Loucy (cell line): ENCODE data around the gene HLA-DOA.

ENCODE experiments used
- H2AFZ ChIP-seq: fragments of 200-600 bp; sonication (generic); 2 replicates; pipeline ENCODE4 v1.6.0; 2016; ENCODE audit warnings: antibody characterized with exemption, mild to moderate bottlenecking, low read length, moderate library complexity
- H3F3A ChIP-seq: fragments of 200-600 bp; 2 replicates; pipeline ENCODE4 v1.6.0; 2016; ENCODE audit warnings: antibody characterized with exemption, low read depth, mild to moderate bottlenecking
- H3K27me3 ChIP-seq: fragments of 200-600 bp; sonication (generic); 2 replicates; pipeline ENCODE4 v1.6.1; 2014; ENCODE audit warnings: low read length, mild to moderate bottlenecking; ENCODE audit not compliant: insufficient read depth, poor library complexity, severe bottlenecking
- H3K36me3 ChIP-seq: fragments of 200-600 bp; sonication (generic); 2 replicates; pipeline ENCODE4 v1.6.1; 2016; ENCODE audit warnings: low read length; ENCODE audit not compliant: insufficient read depth
- H3K4me1 ChIP-seq: fragments of 200-600 bp; sonication (generic); 2 replicates; pipeline ENCODE4 v1.5.1; 2014; ENCODE audit warnings: low read length, mild to moderate bottlenecking; ENCODE audit not compliant: insufficient read depth, poor library complexity, severe bottlenecking
- H3K4me2 ChIP-seq: fragments of 200-600 bp; sonication (generic); 2 replicates; pipeline ENCODE4 v1.6.0; 2014; ENCODE audit warnings: antibody characterized with exemption, low read length, low read depth, mild to moderate bottlenecking; ENCODE audit not compliant: poor library complexity, severe bottlenecking
- H3K4me3 ChIP-seq: fragments of 200-600 bp; sonication (generic); 2 replicates; pipeline ENCODE4 v1.5.1; 2014; ENCODE audit warnings: low read length, mild to moderate bottlenecking, mixed read lengths; ENCODE audit not compliant: poor library complexity, severe bottlenecking
- H3K79me2 ChIP-seq: fragments of 200-600 bp; sonication (generic); 2 replicates; pipeline ENCODE4 v1.6.1; 2014; ENCODE audit warnings: low read length; ENCODE audit not compliant: insufficient read depth
- H3K9ac ChIP-seq: fragments of 200-600 bp; sonication (generic); 2 replicates; pipeline ENCODE4 v1.6.0; 2014; ENCODE audit warnings: mild to moderate bottlenecking, low read depth, low read length, moderate library complexity; ENCODE audit not compliant: poor library complexity, severe bottlenecking
- H3K9me2 ChIP-seq: fragments of 200-600 bp; sonication (generic); replicated peaks from 2 replicates; pipeline ENCODE4 v1.6.1; 2016; ENCODE audit warnings: low read depth, low read length, mixed read lengths
- H3K9me3 ChIP-seq: fragments of 200-600 bp; sonication (generic); 2 replicates; pipeline ENCODE4 v1.6.1; 2014; ENCODE audit warnings: mild to moderate bottlenecking, antibody characterized with exemption, low read length, low read depth; ENCODE audit not compliant: insufficient read depth
- H4K20me1 ChIP-seq: fragments of 200-600 bp; sonication (generic); 2 replicates; pipeline ENCODE4 v1.6.0; 2014; ENCODE audit warnings: antibody characterized with exemption, low read length, mild to moderate bottlenecking; ENCODE audit not compliant: insufficient read depth, poor library complexity, severe bottlenecking
- EZH2phosphoT487 ChIP-seq: fragments of 200-600 bp; IDR thresholded peaks from 2 replicates; pipeline ENCODE4 v1.6.1; 2018; ENCODE audit warnings: antibody characterized with exemption, mild to moderate bottlenecking, moderate library complexity, borderline replicate concordance
- TF ChIP-seq, protein P1 (sequence below): fragments of 200-600 bp; sonication (generic); conservative IDR thresholded peaks from 2 replicates; pipeline ENCODE4 v1.5.1; 2014; ENCODE audit warnings: mild to moderate bottlenecking, antibody characterized with exemption, low read length

HLA-DOA gene

DNA sequence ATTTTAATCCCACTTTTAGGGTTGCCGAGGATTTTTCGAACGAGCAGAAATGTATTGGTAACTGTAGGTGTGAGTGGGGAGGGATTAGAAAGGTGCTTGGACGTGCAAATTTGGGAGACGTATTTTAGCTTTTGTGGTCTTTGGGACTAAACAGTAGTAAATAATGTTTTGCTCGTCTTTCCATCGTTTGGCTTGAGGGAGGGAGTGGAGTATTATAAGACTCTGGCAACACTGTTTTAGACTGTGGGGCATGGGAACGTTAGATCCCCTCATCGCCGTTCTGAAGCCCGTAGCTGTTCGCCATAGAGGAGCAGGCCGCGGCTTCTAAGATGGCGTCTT, 38.2 kb downstream of the HLA-DOA start:
- Histone ChIP-seq H3K9me2 (no peaks in the 10 kb centered on the region), H3F3A (peaks cover 16% of the 10 kb centered on the region; the same call in 1 of the 2 replicates), H3K9ac (peak overlapping the region; percentile 100), H3K4me1 (peaks cover 29% of the 10 kb centered on the region), H2AFZ (no peak overlapping the region), H3K4me3 (peak overlapping the region; percentile 96), H3K36me3 (peaks cover 46% of the 10 kb centered on the region), H4K20me1 (peaks cover 43% of the 10 kb centered on the region), H3K4me2 (peak overlapping the region; percentile 75), H3K27me3 (peaks cover 42% of the 10 kb centered on the region), H3K79me2 (peaks cover 85% of the 10 kb centered on the region), H3K9me3 (no peaks in the 10 kb centered on the region)
- TF ChIP-seq, protein P1, sequence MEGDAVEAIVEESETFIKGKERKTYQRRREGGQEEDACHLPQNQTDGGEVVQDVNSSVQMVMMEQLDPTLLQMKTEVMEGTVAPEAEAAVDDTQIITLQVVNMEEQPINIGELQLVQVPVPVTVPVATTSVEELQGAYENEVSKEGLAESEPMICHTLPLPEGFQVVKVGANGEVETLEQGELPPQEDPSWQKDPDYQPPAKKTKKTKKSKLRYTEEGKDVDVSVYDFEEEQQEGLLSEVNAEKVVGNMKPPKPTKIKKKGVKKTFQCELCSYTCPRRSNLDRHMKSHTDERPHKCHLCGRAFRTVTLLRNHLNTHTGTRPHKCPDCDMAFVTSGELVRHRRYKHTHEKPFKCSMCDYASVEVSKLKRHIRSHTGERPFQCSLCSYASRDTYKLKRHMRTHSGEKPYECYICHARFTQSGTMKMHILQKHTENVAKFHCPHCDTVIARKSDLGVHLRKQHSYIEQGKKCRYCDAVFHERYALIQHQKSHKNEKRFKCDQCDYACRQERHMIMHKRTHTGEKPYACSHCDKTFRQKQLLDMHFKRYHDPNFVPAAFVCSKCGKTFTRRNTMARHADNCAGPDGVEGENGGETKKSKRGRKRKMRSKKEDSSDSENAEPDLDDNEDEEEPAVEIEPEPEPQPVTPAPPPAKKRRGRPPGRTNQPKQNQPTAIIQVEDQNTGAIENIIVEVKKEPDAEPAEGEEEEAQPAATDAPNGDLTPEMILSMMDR, result no peak
- TF ChIP-seq EZH2phosphoT487, result no peak

DNA sequence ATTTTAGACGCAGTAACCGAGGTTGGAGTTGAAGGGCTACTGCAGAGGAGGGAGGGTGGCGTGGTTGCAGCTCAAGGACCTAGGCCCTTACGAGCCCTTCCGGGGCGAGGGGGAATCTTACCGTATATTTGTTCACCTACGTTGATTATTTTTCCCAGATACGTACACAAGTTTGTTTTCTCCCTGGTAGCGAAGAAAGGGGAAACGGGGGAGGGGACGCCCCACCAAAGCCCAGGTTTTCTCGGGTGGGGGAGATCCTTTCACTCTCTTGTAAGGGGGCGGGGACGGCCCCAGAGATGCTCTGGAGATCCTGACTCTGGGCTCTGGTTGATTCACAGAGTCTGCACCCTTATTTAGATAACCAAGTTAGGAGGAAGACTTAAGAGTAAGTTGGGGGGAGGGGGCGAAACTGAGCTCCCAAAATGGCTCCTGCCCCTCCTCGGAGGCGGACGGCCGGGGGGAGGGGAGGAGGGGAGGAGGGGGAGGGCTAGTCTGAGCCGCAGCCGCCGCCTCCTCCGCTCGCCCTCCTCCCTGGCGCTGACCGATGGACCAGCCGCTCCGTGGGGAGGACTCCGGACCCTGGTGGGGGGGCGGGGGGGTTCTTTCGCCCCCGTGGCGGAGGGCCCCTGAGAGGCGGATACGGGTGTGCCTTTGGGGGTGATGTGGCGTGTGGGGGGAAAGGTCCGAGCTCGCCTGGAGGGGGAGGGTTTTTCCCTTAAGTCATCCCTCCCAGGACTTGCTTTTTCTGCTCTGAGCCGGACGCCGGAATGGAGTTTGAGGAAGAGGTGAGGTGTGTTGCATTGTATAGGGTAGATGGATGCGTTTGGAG, 38.8 kb downstream of the HLA-DOA start:
- Histone ChIP-seq H3K79me2 (peaks cover 85% of the 10 kb centered on the region), H3K4me1 (peaks cover 28% of the 10 kb centered on the region), H4K20me1 (peaks cover 37% of the 10 kb centered on the region), H3F3A (peaks cover 16% of the 10 kb centered on the region; the same call in 1 of the 2 replicates), H3K4me3 (peak overlapping the region; percentile 96), H2AFZ (no peak overlapping the region), H3K9ac (peak overlapping the region; percentile 100), H3K9me2 (no peaks in the 10 kb centered on the region), H3K36me3 (peaks cover 40% of the 10 kb centered on the region), H3K27me3 (peaks cover 42% of the 10 kb centered on the region), H3K9me3 (no peaks in the 10 kb centered on the region), H3K4me2 (peak overlapping the region; percentile 98)
- TF ChIP-seq, protein P1, result no peak
- no peak for TF ChIP-seq EZH2phosphoT487

DNA sequence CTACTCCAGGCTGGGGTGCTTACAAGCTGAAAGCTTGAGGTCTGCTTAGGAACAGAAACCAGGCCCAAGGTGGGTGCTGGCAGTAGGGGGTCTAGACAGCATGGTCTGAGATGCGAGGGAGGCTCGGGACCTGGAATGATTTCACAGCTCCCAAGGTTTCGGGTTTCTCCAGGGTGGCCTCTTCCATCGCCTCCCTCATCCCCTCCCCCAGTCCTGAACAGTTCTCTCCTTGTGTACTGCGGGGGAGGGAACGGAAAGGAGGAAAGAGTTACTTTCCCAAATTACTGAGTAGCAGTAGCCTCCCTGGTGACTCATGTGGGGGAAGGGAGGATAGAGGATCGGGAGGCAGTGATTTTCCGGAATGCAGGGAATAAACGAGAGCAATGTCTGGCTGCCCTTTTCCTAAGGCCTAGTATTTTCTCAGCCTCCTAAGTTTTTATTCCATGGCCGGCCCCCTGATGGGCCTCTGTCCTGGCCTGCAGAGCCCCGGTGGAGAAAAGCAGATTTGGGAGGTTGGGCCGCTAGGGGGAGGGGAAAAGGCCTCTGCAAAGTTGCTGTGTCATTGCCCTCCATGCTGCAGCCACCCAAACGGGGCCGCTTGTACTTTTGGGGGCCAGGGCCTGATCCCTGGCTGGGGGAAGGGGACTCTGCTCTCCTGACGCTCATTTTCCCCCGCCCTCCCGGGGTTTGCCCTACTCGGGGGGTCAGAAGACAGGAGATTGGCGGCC, 39.5 kb downstream of the HLA-DOA start:
- peaks cover 30% of the 10 kb centered on the region for H4K20me1 ChIP-seq
- peaks cover 81% of the 10 kb centered on the region for H3K79me2 ChIP-seq
- H3K9me2 ChIP-seq, result no peaks in the 10 kb centered on the region
- peaks cover 32% of the 10 kb centered on the region for H3K36me3 ChIP-seq
- peak overlapping the region; percentile 100 for H3K9ac ChIP-seq
- peak overlapping the region; percentile 98 for H3K4me2 ChIP-seq
- no peaks in the 10 kb centered on the region for H3K9me3 ChIP-seq
- peaks cover 16% of the 10 kb centered on the region; the same call in 1 of the 2 replicates for H3F3A ChIP-seq
- TF ChIP-seq, protein P1, result peak; percentile 42
- no peak for TF ChIP-seq EZH2phosphoT487
- peaks cover 23% of the 10 kb centered on the region for H3K4me1 ChIP-seq
- H3K4me3 ChIP-seq, result peak overlapping the region; percentile 96
- no peak overlapping the region for H2AFZ ChIP-seq
- peaks cover 42% of the 10 kb centered on the region for H3K27me3 ChIP-seq
